ENCODE results near the gene KIR3DL3. TPM values are rescaled to one million over a fixed set of nuclear protein-coding genes. Genes with fewer than 3 reads are reported as not detected.
"Not testable (repeated sequence)": the region's sequence is repeated elsewhere in the genome, so short reads cannot be mapped to it uniquely, and the experiment has no call there.

KIR3DL3 gene
- total RNA-seq, 1 donor from 2014 or later, result not detected

GRCh38 chr19:54704928-54705327 lies 19.3 kb upstream of the KIR3DL3 start:
- H3K4me1 Mint-ChIP-seq, result no peaks in the 10 kb centered on the region
- H3K27me3 Mint-ChIP-seq (ENCODE audit: low read depth), result no peaks in the 10 kb centered on the region
- DNase-seq (ENCODE audit: low read depth, low spot score), result no peak
- no peak for TF ChIP-seq CTCF (conservative IDR thresholded peaks at IDR 0.05)
- no peak overlapping the region for H3K27ac Mint-ChIP-seq (ENCODE audit: unreplicated experiment)
- H3K36me3 Mint-ChIP-seq (ENCODE audit: low read depth), result peaks cover 6% of the 10 kb centered on the region
- H3K4me3 Mint-ChIP-seq, result no peak overlapping the region
- H3K9me3 Mint-ChIP-seq, result peaks cover 15% of the 10 kb centered on the region

- Mint-ChIP-seq H3K4me3 (no peak overlapping the region), H3K27ac (ENCODE audit: unreplicated experiment) (no peak overlapping the region), H3K4me1 (no peaks in the 10 kb centered on the region), H3K36me3 (ENCODE audit: low read depth) (peaks cover 6% of the 10 kb centered on the region), H3K9me3 (peaks cover 9% of the 10 kb centered on the region), H3K27me3 (ENCODE audit: low read depth) (no peaks in the 10 kb centered on the region)
- no peak for TF ChIP-seq CTCF (conservative IDR thresholded peaks at IDR 0.05)
- DNase-seq (ENCODE audit: low read depth, low spot score), result no peak
These were observed 16.3 kb upstream of the KIR3DL3 start for GRCh38 chr19:54707962-54708361.

GRCh38 chr19:54708781-54709180 lies 15.5 kb upstream of the KIR3DL3 start:
- TF ChIP-seq CTCF (conservative IDR thresholded peaks at IDR 0.05), result no peak
- Mint-ChIP-seq H3K27ac (ENCODE audit: unreplicated experiment) (no peak overlapping the region), H3K27me3 (ENCODE audit: low read depth) (no peaks in the 10 kb centered on the region), H3K36me3 (ENCODE audit: low read depth) (peaks cover 4% of the 10 kb centered on the region), H3K4me1 (no peaks in the 10 kb centered on the region), H3K4me3 (no peak overlapping the region), H3K9me3 (peaks cover 6% of the 10 kb centered on the region)
- no peak for DNase-seq (ENCODE audit: low read depth, low spot score)

GRCh38 chr19:54709212-54709948 lies 14.9 kb upstream of the KIR3DL3 start:
- no peaks in the 10 kb centered on the region for H3K4me1 Mint-ChIP-seq
- DNase-seq (ENCODE audit: low read depth, low spot score), result no peak
- no peak overlapping the region for H3K4me3 Mint-ChIP-seq
- H3K27me3 Mint-ChIP-seq (ENCODE audit: low read depth), result no peaks in the 10 kb centered on the region
- no peak for TF ChIP-seq CTCF (conservative IDR thresholded peaks at IDR 0.05)
- H3K27ac Mint-ChIP-seq (ENCODE audit: unreplicated experiment), result no peak overlapping the region
- peaks cover 5% of the 10 kb centered on the region for H3K9me3 Mint-ChIP-seq
- no peaks in the 10 kb centered on the region for H3K36me3 Mint-ChIP-seq (ENCODE audit: low read depth)

- not testable (repeated sequence) for H3K4me1 Mint-ChIP-seq; H3K27me3 Mint-ChIP-seq (ENCODE audit: low read depth); H3K4me3 Mint-ChIP-seq; H3K36me3 Mint-ChIP-seq (ENCODE audit: low read depth); H3K9me3 Mint-ChIP-seq; DNase-seq (ENCODE audit: low read depth, low spot score); H3K27ac Mint-ChIP-seq (ENCODE audit: unreplicated experiment)
These were observed 14.3 kb upstream of the KIR3DL3 start for GRCh38 chr19:54709956-54710355.

GRCh38 chr19:54724644-54725043 lies 402 bp downstream of the KIR3DL3 start:
- no peaks in the 10 kb centered on the region for H3K4me1 Mint-ChIP-seq

More at GRCh38 chr19:54724644-54725043, 402 bp downstream of the KIR3DL3 start:
- Mint-ChIP-seq H3K4me3 (no peak overlapping the region), H3K9me3 (peaks cover 36% of the 10 kb centered on the region), H3K36me3 (ENCODE audit: low read depth) (peaks cover 16% of the 10 kb centered on the region), H3K27ac (ENCODE audit: unreplicated experiment) (no peak overlapping the region), H3K27me3 (ENCODE audit: low read depth) (no peaks in the 10 kb centered on the region)
- no peak for DNase-seq (ENCODE audit: low read depth, low spot score)
- TF ChIP-seq CTCF (conservative IDR thresholded peaks at IDR 0.05), result no peak

Data from neural crest cell (in vitro differentiated cells).